Measurements from ENCODE around the gene CPM.

CPM gene

DNA sequence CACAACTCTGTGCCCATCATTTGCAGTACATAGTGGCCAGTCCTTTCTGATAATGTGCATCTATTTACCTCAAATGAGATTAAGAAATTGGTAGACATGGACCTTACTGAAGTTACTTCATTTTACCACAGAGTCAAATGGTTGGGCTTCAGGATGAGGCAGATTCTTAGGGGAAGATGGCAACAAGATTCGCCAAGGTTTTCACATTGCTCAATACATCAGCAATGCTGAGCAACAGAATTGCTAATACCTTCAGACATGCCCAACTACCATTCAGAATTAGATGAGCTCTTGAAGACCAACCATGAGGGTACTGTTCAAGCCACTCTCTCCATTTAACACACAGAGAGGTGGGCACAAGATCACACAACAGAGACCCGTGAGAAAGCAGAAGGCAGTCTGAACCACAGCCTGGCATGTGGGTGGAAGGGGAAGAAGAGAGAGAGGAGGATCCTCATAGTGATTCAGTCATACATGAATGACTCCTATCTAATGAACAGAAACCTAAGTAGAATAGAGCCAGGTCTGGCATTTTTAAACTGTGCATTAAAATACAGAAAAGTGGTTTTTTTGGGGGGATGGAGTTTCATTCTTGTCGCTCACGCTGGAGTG lies 28.5 kb downstream of the CPM start:
- DNase-seq (ENCODE audit: low read depth), result no peak

DNA sequence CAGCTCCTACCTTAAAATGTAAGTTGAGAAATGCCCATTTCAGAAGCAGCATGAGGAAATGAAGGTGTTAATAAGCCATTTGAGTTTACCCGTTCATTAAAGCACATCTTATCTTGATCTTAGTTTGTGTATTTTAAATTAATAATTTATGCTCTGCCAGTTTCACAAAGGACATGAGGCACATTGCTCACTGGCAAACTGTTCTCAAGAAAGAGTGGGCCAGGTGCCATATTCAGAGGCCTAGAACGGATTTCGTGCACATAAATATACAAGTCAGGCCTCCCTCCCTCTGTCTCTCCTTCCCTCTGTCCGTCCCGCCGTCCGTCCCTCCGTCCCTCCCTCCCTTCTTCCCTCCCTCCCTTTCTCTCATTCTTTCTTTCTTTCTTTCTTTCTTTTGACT lies 29.5 kb downstream of the CPM start:
- DNase-seq (ENCODE audit: low read depth), result no peak

GRCh38 chr12:68901551-68901950 lies 31.4 kb downstream of the CPM start:
- no peak for DNase-seq (ENCODE audit: low read depth)

DNA sequence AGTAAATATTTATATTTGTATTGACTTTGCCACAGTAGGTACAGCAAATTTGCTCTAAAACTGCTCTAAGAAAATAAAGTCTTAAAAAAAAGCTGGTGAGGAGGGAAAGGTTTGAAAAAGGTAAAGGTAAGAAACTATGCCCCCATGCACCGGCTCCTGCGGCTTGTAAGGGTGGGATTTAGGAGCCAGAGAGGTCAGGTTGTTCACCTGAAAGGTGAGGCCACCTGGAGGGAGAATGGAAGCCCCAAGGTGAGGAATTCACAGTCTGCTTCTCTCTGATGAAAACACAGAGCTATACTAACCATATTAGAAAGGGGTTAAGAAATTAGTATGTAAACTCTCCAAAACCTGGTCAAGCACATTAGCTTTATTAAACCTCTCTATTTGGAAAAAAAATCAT lies 31.8 kb downstream of the CPM start:
- no peak for DNase-seq (ENCODE audit: low read depth)

DNA sequence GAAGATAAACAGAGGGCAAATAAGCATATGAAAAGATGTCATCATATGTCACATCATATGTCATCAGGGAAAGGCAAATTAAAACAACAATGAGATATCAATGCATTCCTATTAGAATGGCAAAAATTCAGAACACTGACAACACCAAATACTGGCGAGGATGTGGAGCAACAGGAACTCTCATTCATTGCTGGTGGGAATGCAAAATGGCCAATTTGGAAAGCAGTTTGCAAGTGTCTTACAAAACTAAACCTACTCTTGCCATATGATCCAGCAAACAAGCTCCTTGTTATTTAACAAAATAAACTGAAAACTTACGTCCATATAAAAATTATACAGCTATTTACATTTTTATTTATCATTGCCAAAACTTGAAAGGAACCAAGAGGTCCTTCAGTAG lies 32.7 kb downstream of the CPM start:
- DNase-seq (ENCODE audit: low read depth), result no peak

DNA sequence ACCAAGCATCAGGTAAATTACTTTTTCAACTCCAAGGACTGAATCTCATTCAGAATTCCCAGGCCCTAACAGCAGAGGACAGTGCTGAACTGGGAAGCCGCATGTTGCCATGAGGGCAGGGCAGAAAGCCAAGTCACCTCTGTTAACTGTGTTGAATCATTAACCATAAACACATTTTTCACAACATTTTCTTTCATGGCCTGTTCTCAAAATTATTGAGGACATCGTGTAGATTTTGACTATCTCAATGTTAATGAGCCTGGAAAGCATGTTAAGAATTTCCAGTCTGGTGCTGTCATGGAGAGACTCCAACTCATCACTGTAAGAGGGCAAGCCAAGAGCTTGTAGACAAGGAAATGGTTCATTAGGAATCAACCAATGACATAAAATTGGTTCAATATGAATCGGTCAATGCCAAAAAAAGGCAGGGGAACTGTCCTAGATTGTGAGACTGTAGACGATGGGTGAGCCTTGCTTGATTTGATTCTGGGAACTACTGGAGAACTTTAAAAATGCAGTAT lies 33.7 kb downstream of the CPM start:
- no peak for DNase-seq (ENCODE audit: low read depth)

- DNase-seq (ENCODE audit: low read depth), result no peak
These were observed 36.0 kb downstream of the CPM start for GRCh38 chr12:68896881-68897540.

- no peak for DNase-seq (ENCODE audit: low read depth)
These were observed 38.6 kb downstream of the CPM start for GRCh38 chr12:68894276-68894855.

GRCh38 chr12:68893741-68894140 lies 39.2 kb downstream of the CPM start:
- no peak for DNase-seq (ENCODE audit: low read depth)

DNA sequence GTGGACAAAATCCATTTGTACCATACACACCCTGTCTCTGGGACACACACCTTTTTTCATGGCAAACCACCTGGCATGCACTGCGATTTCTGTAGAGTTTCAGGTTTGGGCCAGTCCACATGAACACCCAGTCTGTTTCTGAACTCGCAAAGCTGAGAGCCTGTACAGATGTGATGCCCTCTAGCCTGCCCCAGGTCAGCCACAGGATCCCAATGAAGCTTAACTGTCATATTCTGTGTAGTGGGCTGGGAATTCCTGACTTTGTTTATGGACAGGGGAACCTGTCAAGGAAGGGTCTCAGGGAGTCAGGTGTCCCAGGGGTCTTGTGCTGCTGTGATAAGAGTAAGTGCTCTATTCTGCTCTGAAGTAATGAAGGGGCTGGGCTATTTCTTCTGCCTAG lies 39.8 kb downstream of the CPM start:
- no peak for DNase-seq (ENCODE audit: low read depth)

- DNase-seq (ENCODE audit: low read depth), result no peak
These were observed 41.8 kb downstream of the CPM start for GRCh38 chr12:68891141-68891540.

DNA sequence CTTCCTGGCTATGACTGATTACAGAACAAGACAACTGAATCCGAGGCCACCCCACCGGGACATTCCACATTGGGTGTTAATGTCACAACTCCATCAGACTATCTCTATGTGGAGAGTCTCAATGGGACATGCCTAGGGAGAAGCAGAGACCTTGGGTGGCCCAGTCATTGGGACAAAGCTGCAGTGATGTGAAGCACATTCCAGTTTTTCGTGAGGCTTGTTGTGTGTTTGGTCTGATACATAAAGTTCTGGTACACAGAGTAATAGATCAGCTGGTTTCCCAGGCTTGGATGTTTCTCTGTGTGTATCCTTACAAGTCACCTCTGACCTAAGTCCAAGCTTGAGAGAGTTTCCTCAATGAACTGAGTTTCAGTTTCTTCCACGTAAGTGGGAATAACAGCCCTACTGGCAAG lies 42.3 kb downstream of the CPM start:
- no peak for DNase-seq (ENCODE audit: low read depth)

- DNase-seq (ENCODE audit: low read depth), result no peak
These were observed 44.7 kb downstream of the CPM start for GRCh38 chr12:68888243-68888642.

- DNase-seq (ENCODE audit: low read depth), result no peak
These were observed 45.3 kb downstream of the CPM start for GRCh38 chr12:68887641-68888040.

DNA sequence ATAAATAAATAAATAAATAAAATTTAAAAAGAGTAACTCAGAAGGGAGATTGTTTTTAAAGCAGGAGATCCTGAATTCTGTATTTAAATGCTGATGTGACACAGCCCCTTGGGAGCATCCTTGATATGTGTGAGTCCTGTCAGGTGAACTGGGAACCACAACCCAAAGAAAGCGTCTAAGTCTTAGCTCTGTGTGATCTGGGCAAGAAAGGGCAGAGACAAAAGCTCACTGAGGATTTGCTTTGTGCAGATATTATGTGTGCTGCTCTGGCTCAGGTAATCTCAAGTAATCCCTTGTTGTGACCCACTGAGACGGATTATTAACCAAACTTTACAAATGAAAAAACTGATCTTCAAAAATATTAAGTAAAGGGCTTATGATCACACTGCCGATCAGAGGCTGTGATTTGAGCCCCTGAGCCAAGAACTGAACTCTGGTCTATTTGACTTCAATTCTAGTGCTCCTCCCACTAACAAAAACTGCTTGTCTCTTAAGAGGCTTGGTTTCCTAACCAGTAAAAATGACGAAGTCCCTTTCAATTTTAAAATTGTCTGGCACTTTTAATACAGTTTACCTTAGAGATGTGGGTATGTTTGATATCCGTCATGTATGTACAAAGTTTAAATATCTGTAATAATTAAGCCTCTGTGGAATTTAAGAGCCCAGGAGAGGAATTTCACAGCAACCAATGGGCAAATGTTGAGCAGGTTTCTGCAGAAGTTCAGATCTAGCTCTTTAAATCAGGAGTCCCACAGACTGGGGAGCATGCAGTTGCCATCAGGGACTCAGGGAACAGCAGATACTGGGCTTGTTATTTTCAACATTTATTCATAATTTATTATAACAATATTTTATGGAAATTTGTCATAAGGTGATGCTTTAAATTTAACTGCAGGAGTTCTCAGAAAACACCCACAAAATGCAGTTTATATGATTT lies 46.1 kb downstream of the CPM start:
- DNase-seq (ENCODE audit: low read depth), result no peak

GRCh38 chr12:68885381-68885780 lies 47.6 kb downstream of the CPM start:
- DNase-seq (ENCODE audit: low read depth), result no peak

DNA sequence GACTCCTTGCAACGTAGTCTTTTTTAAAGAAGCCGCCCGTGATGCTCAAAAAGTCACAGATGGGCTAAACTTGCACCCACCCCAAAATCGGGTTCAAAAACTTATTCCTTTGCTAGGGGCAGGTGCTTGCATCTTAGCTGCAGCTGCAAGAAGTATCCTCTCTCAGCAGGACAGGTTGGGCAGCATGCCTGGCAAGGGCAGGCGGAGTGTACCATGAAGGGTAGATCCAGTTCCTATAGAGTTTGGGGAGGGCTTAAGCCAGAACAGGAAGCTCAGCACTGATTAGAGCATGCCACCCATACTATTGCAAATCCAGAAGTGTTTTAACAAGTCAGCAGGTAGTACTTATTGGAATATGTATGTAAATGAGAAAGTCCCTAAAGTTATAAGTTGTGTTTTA lies 48.7 kb downstream of the CPM start:
- no peak for DNase-seq (ENCODE audit: low read depth)

GRCh38 chr12:68883151-68883550 lies 49.8 kb downstream of the CPM start:
- DNase-seq (ENCODE audit: low read depth), result no peak

DNA sequence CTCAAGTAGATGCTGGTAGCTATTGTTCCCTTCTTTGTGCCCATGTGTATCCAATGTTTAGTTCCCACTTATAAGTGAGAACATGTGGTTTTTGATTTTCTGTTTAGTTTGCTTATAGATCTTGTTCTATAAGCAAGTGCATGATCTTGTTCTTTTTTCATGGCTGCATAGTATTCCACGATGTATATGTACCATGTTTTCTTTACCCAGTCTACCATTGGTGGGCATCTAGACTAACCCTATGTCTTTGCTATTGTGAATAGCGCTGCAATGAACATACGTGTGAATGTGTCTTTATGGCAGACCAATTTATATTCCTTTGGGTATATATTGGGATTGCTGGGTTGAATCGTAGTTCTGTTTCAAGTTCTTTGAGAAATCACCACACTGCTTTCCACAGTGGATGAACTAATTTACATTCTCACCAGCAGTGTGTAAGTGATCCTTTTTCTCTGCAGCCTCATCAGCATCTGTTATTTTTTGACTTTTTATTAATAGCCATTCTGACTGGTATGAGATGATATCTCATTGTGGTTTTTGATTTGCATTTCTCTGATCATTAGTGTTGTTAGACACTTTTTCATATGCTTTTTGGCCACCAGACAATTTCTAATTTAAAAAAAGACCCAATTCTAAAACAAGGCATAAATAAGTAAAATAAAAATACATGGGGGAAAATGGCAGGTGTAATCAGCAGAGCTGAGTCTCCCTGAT lies 50.6 kb downstream of the CPM start:
- DNase-seq (ENCODE audit: low read depth), result no peak

DNA sequence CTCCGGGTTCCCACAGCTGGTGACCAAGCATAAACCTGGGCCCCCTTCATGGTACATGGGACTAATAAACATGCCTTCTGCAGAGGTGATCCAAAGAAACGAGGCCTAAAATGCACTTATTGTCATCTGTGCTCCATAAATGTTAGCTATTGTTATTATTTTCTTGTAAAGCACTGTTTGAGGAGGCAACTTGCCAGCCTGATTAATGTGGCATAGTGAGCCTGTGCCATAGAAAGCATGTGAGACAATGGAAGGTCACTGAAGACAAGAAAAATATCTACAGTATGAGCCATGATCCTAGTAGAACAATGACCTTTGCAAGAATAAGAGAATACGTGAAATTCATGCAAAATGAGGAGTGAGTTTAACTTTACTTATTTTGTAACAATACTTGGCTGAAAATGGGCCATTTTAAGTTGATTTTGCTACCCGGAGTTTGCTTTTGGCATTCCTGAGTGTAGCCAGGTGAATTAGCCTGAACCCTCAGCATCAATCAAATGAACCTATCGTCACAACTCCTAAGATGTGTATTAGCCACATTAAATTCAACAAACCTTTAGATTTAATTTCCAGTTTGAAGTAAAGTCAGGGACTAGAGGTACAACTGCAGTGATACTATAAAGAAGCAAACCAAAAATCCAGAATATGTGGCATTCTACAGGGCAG lies 52.2 kb downstream of the CPM start:
- DNase-seq (ENCODE audit: low read depth), result no peak

- DNase-seq (ENCODE audit: low read depth), result no peak
These were observed 54.1 kb downstream of the CPM start for GRCh38 chr12:68878846-68879245.
